WERI-Rb-1 (cell line): ENCODE measurements around the gene MRPL55.

Experiments used
- DNase-seq: peaks from one replicate; pipeline ENCODE4 v3.0.0-alpha.2; 2020
- H3K27ac ChIP-seq: fragments of 250-450 bp; sonication (Bioruptor Pico); 2 replicates; pipeline ENCODE4 v1.5.1; 2020; ENCODE audit warnings: mild to moderate bottlenecking, moderate library complexity
- H3K27me3 ChIP-seq: fragments of 250-450 bp; sonication (Bioruptor Pico); 2 replicates; pipeline ENCODE4 v1.5.1; 2021; ENCODE audit warnings: mild to moderate bottlenecking, low read depth, moderate library complexity; ENCODE audit not compliant: insufficient read depth, severe bottlenecking
- H3K36me3 ChIP-seq: fragments of 250-450 bp; sonication (Bioruptor Pico); 2 replicates; pipeline ENCODE4 v1.5.1; 2020; ENCODE audit warnings: mild to moderate bottlenecking, moderate library complexity
- H3K4me3 ChIP-seq: 2 replicates; pipeline ENCODE4 v1.5.1; 2011; ENCODE audit warnings: low read depth, mild to moderate bottlenecking, control low read depth, low read length
- H3K9me3 ChIP-seq: fragments of 250-450 bp; sonication (Bioruptor Pico); 2 replicates; pipeline ENCODE4 v1.5.1; 2021; ENCODE audit warnings: mild to moderate bottlenecking, moderate library complexity; ENCODE audit not compliant: severe bottlenecking
- CTCF ChIP-seq: IDR thresholded peaks from 2 replicates; pipeline ENCODE4 v1.5.1; 2011; ENCODE audit warnings: low read depth, mild to moderate bottlenecking, control low read depth, inconsistent platforms, low read length

MRPL55 gene

GRCh38 chr1:228065543-228066347 lies 43.4 kb downstream of the MRPL55 start:
- no peaks in the 10 kb centered on the region for H3K36me3 ChIP-seq
- no peak overlapping the region for H3K4me3 ChIP-seq
- DNase-seq: no peak
- no peak for TF ChIP-seq CTCF
- H3K9me3 ChIP-seq: no peaks in the 10 kb centered on the region
- H3K27me3 ChIP-seq: peaks cover 3% of the 10 kb centered on the region
- no peak overlapping the region for H3K27ac ChIP-seq

GRCh38 chr1:228064741-228065542 lies 44.2 kb downstream of the MRPL55 start:
- no peak for TF ChIP-seq CTCF
- Histone ChIP-seq H3K9me3 (no peaks in the 10 kb centered on the region), H3K36me3 (no peaks in the 10 kb centered on the region), H3K27ac (no peak overlapping the region), H3K4me3 (no peak overlapping the region), H3K27me3 (peaks cover 3% of the 10 kb centered on the region)
- no peak for DNase-seq

- DNase-seq: no peak
- H3K27me3 ChIP-seq: peaks cover 8% of the 10 kb centered on the region
- no peaks in the 10 kb centered on the region for H3K9me3 ChIP-seq
- no peaks in the 10 kb centered on the region for H3K36me3 ChIP-seq
- no peak overlapping the region for H3K27ac ChIP-seq
- TF ChIP-seq CTCF: no peak
- no peak overlapping the region for H3K4me3 ChIP-seq
These were observed 44.8 kb downstream of the MRPL55 start for GRCh38 chr1:228064296-228064695.

- no peak for DNase-seq
- Histone ChIP-seq H3K27me3 (peaks cover 16% of the 10 kb centered on the region), H3K27ac (no peak overlapping the region), H3K9me3 (no peaks in the 10 kb centered on the region), H3K4me3 (no peak overlapping the region), H3K36me3 (no peaks in the 10 kb centered on the region)
- no peak for TF ChIP-seq CTCF
These were observed 45.6 kb downstream of the MRPL55 start for GRCh38 chr1:228063251-228064191.

GRCh38 chr1:228062812-228063211 lies 46.3 kb downstream of the MRPL55 start:
- no peak for DNase-seq
- no peaks in the 10 kb centered on the region for H3K36me3 ChIP-seq
- no peak for TF ChIP-seq CTCF
- H3K4me3 ChIP-seq: no peak overlapping the region
- peaks cover 18% of the 10 kb centered on the region for H3K27me3 ChIP-seq
- no peak overlapping the region for H3K27ac ChIP-seq
- H3K9me3 ChIP-seq: no peaks in the 10 kb centered on the region
